Erythroblast (primary cell): Measurements from ENCODE around the gene GPR32.

ENCODE experiments used
- GATA1 ChIP-seq: IDR thresholded peaks from 2 replicates; pipeline ENCODE4 v1.6.1; 2011; ENCODE audit warnings: low read depth, mild to moderate bottlenecking, control low read depth, low read length, moderate library complexity
- POLR2A ChIP-seq: IDR thresholded peaks from 2 replicates; pipeline ENCODE4 v1.6.1; 2011; ENCODE audit warnings: mild to moderate bottlenecking, low read length

- TF ChIP-seq POLR2A (no peak), GATA1 (no peak)
Observed at GRCh38 chr19:50723735-50724521, 46.3 kb upstream of the GPR32 start.
